GM18517 (cell line): Measurements from ENCODE around the gene ASIC3.
"Not testable (repeated sequence)": the region's sequence is repeated elsewhere in the genome, so short reads cannot be mapped to it uniquely, and the experiment has no call there.

Experiments
- ATAC-seq: cut with Tn5 transposase; IDR thresholded peaks from one replicate; pipeline ENCODE4 v1.9.1; 2021; ENCODE audit warnings: mild to moderate bottlenecking, moderate library complexity; ENCODE audit not compliant: unreplicated experiment

The ASIC3 gene

GRCh38 chr7:151047976-151048815, at the start of gene ASIC3:
ASIC3 (plus strand) TSS chr7:151048531; CDS start chr7:151048886, 355 bp downstream.
- ATAC-seq = no peak

- no peak for ATAC-seq
Observed at GRCh38 chr7:150999001-150999400, 49.3 kb upstream of the ASIC3 start.

DNA sequence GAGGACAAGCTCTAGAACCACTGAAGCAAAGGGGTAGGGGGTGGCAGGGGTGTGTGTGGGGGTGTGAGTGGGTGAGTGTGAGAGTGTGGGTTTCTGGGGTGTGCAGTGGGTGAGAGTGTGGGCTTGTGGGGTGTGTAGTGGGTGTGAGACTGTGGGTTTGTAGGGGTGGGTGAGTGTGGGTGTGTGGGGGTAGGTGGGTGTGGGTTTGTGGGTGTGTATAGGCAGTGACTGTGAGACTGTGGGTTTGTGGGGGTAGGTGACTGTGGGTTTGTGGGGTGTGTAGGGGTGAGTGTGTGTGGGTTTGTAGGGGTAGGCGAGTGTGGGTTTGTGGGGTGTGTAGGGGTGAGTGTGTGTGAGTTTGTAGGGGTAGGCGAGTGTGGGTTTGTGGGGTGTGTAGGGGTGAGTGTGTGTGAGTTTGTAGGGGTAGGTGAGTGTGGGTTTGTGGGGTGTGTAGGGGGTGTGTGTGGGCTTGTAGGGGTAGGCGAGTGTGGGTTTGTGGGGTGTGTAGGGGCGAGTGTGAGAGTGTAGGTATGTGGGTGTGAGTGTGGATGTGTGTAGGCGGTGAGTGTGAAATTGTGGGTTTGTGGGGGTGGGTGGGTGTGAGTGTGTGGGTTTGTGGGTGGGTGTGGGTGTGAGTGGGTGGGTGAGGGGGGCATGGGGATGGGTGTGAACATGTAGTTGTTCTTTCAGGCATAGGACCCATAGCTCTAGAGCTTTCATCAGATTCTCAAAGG, 48.7 kb upstream of the ASIC3 start:
- no peak for ATAC-seq

DNA sequence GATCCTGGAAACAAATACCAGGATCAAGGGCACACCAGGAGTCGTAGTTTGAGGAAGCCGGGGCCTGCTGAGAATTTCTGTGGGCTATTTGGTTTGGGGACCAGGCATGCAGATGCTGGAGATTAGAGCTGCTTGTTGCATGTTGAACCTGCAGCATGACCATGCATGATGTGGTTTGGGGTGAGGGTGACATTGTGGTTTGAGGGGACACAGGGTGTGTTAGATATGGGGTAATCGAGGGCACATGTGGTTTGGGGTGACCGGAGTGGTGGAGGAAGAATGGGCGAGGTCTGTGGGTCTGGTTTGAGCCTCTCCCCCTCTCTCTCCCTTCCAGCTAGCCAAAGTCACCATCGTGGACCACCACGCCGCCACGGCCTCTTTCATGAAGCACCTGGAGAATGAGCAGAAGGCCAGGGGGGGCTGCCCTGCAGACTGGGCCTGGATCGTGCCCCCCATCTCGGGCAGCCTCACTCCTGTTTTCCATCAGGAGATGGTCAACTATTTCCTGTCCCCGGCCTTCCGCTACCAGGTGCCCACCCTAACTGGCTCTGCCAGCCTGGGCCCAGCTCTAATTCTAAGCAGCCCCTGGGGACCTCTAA, 47.3 kb upstream of the ASIC3 start:
- ATAC-seq = no peak

GRCh38 chr7:151001546-151001945, 46.8 kb upstream of the ASIC3 start:
- no peak for ATAC-seq

DNA sequence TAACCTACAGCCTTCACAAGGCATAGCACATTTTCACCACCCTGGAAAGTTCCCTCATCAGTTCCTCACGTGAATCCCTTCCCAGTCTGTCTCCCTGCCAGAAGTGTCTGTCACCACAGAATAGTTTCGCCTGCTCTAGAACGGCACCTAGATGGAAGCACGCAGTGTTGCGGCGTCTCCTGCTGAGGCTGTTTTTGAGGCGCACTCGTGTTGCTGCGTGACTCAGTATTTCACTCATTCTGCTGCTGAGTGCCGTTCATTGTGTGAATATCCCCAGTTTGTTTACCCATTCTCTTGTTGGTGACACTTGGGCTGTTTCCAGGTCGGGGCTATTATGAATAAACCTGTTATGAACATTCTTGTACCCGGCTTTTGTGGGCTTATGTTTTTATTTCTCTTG, 44.8 kb upstream of the ASIC3 start:
- no peak for ATAC-seq

- no peak for ATAC-seq
Observed at GRCh38 chr7:151005566-151005965, 42.8 kb upstream of the ASIC3 start.

DNA sequence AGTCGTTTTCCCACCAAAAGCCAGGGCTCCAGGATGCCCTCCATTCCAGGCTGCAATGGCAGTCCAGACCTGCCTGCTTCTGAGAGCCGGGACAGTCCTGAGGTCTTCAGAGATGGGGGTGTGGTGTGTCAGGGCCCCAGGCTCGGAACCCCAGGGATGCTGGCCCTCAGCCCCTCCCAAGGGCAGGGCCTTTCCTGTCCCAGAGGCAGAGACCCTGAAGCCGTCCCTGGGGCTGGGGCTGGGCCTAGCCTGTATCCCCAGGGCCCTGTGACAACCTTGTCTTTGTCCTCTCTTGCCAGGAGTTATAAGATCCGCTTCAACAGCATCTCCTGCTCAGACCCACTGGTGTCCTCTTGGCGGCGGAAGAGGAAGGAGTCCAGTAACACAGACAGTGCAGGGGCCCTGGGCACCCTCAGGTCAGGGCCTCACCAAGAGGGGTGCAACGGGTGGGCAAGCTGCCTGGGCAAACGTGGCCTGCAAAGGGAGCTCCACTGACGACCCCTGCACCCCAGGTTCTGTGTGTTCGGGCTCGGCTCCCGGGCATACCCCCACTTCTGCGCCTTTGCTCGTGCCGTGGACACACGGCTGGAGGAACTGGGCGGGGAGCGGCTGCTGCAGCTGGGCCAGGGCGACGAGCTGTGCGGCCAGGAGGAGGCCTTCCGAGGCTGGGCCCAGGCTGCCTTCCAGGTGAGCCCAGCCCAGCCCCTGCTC, 41.6 kb upstream of the ASIC3 start:
- no peak for ATAC-seq

DNA sequence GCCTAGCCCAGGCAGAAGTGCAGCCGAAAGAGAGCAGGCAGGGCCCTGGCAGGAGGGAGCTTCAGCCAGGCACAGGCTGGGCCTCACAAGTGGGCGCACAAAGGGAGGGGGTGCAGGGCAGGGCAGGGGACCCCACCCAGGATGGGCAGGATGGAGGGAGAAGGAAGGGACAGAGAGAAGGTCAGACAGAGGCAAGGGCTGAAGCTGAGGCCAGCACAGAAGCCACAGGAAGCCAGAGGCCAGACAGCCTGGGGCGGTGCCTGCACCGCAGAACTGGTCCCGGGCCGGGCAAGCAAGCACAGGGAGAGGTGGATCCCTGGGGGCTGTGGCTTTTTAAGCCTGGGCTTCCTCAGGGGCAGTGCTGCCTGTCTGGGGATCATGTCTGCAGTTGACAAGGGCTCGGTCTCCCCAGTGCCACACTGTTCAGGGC, 40.8 kb upstream of the ASIC3 start:
- no peak for ATAC-seq

DNA sequence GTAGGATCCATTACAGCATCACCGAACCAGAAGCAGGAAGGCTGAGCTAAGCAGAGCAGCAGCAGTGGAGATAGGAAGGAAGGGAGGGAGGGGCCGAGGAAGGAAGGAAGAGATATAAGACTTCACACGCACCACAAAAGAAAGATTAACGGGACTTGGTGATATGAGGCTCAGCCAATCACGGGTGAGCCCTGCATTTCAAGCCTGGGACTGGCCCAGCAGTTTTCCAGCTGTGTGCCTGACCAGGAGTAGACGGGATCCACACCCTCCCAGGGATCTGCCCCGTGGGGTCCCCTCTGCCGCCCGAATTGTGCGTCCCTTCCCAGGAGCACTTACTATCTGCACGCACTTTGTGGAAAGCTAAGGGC, 40.2 kb upstream of the ASIC3 start:
- ATAC-seq = no peak

- ATAC-seq = peak; percentile 74
Observed at GRCh38 chr7:151008511-151009323, 39.6 kb upstream of the ASIC3 start.

DNA sequence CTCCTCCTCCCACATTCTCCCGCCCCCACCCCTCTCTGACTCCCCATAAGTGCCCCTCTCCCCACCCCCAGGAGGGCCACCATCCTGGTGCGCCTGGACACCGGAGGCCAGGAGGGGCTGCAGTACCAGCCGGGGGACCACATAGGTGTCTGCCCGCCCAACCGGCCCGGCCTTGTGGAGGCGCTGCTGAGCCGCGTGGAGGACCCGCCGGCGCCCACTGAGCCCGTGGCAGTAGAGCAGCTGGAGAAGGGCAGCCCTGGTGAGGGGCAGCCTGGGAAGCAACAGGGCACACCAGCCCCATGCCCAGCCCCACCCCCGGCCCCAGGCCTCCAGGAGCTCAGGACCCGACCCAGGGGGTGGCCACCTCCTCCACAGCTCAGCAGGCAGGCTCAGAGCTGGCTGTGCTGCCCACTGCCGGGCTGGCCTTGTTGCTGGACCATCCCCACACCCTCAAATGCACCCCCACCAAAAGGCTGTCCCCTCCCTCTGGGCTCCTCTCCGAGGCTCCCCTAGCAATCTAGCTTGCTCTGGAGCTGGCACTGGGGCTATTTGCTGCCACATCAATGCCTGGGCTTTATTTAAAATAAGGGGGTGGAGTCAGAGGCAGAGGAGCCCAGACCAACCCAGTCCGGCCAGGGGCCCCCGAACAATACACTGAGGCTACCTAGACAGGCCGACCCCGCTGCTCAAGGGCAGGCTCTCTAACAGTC, 38.8 kb upstream of the ASIC3 start:
- ATAC-seq = no peak

GRCh38 chr7:151010037-151010306, 38.4 kb upstream of the ASIC3 start:
- no peak for ATAC-seq

- no peak for ATAC-seq
Observed at GRCh38 chr7:151010307-151011096, 37.8 kb upstream of the ASIC3 start.

DNA sequence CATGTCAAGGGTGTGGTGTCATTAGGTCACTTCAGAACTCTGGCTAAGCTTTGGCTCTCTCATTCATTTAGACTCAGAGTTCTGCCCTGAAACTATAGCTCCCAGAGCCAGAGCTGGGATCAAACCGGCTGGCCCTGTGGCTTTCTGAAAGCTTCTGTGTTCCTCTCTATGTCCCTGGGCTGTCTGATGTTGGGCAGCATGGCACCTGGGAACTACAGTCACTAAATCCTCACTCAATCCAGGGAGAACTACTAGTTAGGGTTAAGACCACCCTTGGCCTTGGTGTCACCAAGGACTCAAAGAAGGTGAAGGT, 37.3 kb upstream of the ASIC3 start:
- ATAC-seq = no peak

- ATAC-seq = not testable (repeated sequence)
Observed at GRCh38 chr7:151011616-151012015, 36.7 kb upstream of the ASIC3 start.

DNA sequence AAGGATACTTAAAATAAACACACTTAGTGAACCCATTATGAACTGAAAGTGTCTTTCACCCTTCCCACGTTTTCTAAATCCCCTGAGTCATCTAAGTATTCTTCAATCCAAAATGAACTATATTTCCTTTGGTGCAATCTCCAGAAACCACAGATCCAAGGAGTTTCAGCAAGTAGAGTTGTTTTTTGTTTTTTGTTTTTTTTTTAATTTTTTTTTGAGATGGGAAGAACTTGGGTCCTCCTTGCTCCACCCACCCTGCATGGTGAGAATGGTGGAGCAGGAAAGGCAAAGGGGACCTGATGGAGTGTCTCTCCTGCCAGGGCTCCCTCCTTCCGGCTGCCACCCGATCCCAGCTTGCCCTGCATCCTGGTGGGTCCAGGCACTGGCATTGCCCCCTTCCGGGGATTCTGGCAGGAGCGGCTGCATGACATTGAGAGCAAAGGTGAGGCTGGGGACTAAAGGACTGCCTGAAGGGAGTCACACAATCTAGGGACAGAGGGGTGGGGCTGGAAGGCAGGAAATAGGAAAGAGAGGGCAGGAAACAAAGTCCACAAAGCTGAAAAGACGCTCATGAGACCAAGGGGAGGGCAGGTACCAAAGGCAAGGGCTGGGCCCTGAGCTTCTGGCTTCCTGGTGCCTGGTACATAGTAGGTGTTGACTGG, 36.2 kb upstream of the ASIC3 start:
- no peak for ATAC-seq

DNA sequence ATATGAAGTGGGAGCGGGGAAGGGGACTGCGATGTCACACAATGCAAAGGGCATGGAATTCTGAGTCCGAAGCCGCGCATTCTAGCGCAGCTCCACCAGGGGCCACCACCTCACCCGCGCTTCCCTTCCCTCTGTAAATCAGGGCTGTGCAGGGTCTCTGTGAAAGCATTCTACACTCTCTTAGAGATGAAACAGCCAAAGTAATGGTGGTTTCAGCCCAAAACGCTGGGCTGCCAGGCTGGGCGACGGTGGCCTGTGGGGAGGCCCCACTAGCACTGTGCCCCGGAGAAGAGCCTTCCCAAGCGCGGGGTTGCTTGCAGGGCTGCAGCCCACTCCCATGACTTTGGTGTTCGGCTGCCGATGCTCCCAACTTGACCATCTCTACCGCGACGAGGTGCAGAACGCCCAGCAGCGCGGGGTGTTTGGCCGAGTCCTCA, 35.4 kb upstream of the ASIC3 start:
- ATAC-seq = no peak

DNA sequence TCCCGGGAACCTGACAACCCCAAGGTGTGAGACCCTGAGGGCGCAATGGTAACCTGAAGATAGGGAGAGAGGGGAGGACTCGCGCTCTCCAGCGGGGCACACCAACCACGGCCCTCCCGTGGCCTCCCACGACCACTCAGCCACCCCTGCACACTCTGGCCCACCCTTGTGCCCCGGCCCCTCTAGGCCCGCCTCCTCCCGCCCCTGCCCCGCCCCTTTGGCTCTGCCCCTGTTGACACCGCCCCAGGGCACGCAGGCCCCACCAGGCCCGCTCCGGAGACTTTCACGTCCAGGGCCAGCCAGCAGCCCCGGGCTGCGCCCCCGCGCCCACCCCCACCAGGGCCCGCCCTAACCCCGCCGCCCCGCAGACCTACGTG, 35.0 kb upstream of the ASIC3 start:
- ATAC-seq = no peak
